HG02759 (cell line): ENCODE measurements around the gene NEDD4.
"Not testable (repeated sequence)": the region's sequence is repeated elsewhere in the genome, so short reads cannot be mapped to it uniquely, and the experiment has no call there.

Experiments
- ATAC-seq: cut with Tn5 transposase; IDR thresholded peaks from one replicate; pipeline ENCODE4 v1.9.1; 2021; ENCODE audit warnings: mild to moderate bottlenecking, moderate library complexity; ENCODE audit not compliant: unreplicated experiment

Gene NEDD4

GRCh38 chr15:55835866-55836265, 157.5 kb downstream of the NEDD4 start:
- ATAC-seq, result no peak

- ATAC-seq, result no peak
Observed at GRCh38 chr15:55834331-55834730, 159.1 kb downstream of the NEDD4 start.

GRCh38 chr15:55829826-55830225, 163.6 kb downstream of the NEDD4 start:
- peak; percentile 85 for ATAC-seq

- no peak for ATAC-seq
Observed at GRCh38 chr15:55827955-55828354, 165.5 kb downstream of the NEDD4 start.

- ATAC-seq, result no peak
Observed at GRCh38 chr15:55827204-55827603, 166.2 kb downstream of the NEDD4 start.

GRCh38 chr15:55824857-55825613, 168.4 kb downstream of the NEDD4 start:
- ATAC-seq, result no peak

- no peak for ATAC-seq
Observed at GRCh38 chr15:55823699-55824340, 169.6 kb downstream of the NEDD4 start.

- no peak for ATAC-seq
Observed at GRCh38 chr15:55823191-55823670, 170.2 kb downstream of the NEDD4 start.

GRCh38 chr15:55821740-55822139, 171.7 kb downstream of the NEDD4 start:
- ATAC-seq, result not testable (repeated sequence)

- ATAC-seq, result no peak
Observed at GRCh38 chr15:55820043-55820442, 173.4 kb downstream of the NEDD4 start.

GRCh38 chr15:55819397-55820034, 173.9 kb downstream of the NEDD4 start:
- no peak for ATAC-seq

- ATAC-seq, result no peak
Observed at GRCh38 chr15:55816017-55816416, 177.4 kb downstream of the NEDD4 start.

- ATAC-seq, result no peak
Observed at GRCh38 chr15:55802600-55803376, 190.6 kb downstream of the NEDD4 start.

- ATAC-seq, result no peak
Observed at GRCh38 chr15:55800216-55800615, 193.2 kb downstream of the NEDD4 start.

- ATAC-seq, result peak; percentile 71
Observed at GRCh38 chr15:55799291-55800212, 193.9 kb downstream of the NEDD4 start.

- ATAC-seq, result no peak
Observed at GRCh38 chr15:55796321-55796965, 197.0 kb downstream of the NEDD4 start.

- no peak for ATAC-seq
Observed at GRCh38 chr15:55795031-55795430, 198.4 kb downstream of the NEDD4 start.

GRCh38 chr15:55791551-55792400, 201.6 kb downstream of the NEDD4 start:
- ATAC-seq, result no peak
